Measurements from ENCODE around the gene RORB. TPM values are rescaled to one million over a fixed set of nuclear protein-coding genes. Genes with fewer than 3 reads are reported as not detected.
A peak's percentile ranks its signal among the peaks of the same experiment; 100 is the strongest.

RORB gene
- 0.02 TPM for polyA plus RNA-seq (2013, experiment 1 of 2; ENCODE audit: insufficient read length)
- polyA plus RNA-seq (2013, experiment 2 of 2; ENCODE audit: insufficient read length) = 0.05 TPM

GRCh38 chr9:74496819-74497747, at the start of gene RORB:
TSS of gene RORB (plus strand) at chr9:74497335. CDS start at chr9:74497977, 642 bp downstream.
- DNase-seq = peak; percentile 33

- no peak for DNase-seq
These were observed 49.5 kb upstream of the RORB start for GRCh38 chr9:74447451-74448193.

DNA sequence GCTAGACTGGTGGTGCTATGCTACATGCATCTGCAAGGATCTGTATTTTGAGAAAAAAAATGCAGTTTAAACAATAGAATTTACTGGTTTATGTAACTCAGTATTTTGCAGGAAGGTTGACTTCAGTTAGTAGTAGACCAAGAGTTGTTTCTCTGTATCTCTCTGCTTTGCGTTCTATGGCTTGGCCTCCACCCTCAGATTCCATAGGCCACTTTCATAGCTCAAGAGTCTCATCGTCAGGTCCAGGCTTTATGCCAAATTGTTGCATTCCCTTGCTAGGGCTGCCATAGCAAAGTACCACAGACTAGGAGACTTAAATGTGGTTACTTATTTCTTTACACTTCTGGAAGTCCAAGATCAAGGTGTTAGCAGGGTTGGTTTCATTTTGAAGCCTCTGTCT, 48.1 kb upstream of the RORB start:
- no peak for DNase-seq

GRCh38 chr9:74458832-74459231, 38.3 kb upstream of the RORB start:
- no peak for DNase-seq

DNA sequence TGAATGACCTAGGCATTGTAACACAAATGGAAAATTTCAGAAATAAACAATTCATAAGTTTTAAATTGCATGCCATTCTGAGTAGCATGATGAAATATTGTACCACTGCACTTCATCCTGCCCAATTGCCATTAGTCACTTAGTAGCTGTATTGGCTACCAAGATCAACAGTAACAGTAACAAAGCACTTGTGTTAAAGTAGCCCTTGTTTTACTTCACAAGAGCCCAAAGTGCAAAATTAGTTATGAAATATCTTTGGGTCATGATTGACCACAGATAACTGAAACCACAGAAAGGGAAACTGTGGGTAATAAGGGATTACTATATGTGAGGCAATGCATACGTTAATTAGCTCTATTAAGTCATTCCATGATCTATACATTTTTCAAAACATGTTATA, 33.3 kb upstream of the RORB start:
- DNase-seq = no peak

DNA sequence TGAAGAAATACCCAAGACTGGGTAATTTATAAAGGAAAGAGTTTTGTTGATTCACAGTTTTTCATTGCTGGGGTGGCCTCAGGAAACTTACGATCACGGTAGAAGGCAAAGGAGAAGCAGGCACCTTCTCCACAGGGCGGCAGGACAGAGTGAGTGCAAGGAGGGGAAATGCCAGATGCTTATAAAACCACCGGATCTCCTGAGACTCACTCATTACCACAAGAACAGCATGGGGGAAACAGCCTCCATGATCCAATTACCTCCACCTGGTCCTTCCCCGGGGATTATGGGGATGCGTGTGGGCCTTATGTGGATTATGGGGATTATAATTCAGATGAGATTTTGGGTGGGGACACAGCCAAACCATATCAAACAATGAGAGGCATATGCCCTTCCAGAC, 18.5 kb upstream of the RORB start:
- no peak for DNase-seq

- DNase-seq = no peak
These were observed 17.4 kb upstream of the RORB start for GRCh38 chr9:74479711-74480110.

GRCh38 chr9:74487395-74487794, 9.7 kb upstream of the RORB start:
- DNase-seq = no peak

- no peak for DNase-seq
These were observed 3.6 kb upstream of the RORB start for GRCh38 chr9:74493512-74493911.

DNA sequence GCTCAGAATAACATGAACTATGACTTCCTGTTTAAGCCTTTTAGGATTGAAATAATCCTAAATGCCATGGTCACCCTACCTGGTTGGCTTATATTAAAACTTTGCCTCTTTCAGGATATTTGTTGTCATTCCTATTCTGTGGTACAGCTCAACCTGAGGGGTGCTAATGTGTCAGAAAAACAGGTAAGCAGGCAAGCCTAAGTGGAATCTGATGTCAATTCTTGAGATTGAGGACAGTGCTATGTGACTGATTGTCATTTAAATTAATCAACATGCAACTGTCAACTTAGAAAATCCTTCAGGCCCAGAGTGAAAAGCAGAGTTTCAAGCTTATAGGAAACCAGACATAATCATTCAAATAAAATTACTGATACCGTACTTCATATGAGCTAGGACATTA, 2.6 kb upstream of the RORB start:
- DNase-seq = no peak

DNA sequence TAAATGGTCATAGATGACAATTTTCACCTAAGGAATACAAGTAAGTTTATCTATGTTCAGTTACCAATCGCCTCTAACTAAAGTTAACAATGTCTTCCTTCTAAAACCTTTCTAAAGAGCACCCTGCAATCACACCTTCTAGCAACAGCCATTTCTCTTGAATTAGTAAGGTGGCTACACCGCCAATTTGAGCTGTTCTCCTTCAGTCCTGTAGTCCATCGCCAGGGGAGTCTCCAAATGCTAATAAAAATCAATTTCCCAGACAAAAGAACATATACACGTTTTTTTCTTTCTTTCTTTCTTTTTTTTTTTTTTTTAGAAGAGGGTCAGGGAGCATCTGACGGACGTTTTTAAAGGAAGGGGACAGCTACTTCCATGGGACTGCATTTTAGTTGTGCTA, 729 bp upstream of the RORB start:
- DNase-seq = no peak

DNA sequence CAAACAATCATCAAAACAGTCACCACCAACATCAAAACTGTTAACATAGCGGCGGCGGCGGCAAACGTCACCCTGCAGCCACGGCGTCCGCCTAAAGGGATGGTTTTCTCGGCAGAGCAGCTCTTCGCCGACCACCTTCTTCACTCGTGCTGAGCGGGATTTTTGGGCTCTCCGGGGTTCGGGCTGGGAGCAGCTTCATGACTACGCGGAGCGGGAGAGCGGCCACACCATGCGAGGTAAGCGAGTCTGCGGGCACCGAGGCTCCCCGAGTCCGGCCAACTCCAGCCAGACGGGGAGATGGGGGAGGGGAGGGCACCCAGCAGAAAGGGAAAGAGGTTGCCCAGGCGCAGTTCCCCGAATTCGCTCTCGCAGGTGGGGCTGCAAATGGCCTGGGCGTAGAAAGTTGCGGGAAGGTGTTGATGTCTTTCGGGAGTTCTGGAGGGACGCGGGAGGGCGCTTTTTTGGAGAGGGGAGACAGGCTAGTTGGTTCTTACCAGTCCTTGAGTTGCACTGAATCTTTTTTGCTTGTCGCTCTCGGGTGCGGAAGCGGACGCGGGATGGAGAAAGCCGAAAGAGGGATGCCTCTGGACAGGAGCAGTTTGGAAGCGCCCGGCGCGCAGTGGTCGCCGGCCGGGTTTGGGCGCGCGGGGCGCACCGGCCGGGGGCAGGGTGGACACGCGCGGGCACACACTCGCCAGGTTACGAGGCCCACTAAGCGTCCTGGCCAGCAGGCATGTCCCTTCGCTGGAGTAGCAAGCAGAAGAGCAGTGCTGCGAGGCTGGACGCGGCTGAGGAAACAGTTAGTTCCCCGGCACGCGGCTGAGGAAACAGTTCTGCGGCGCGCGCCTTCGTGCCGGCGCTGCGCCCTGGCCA, 849 bp downstream of the RORB start:
- peak; percentile 5 for DNase-seq

DNA sequence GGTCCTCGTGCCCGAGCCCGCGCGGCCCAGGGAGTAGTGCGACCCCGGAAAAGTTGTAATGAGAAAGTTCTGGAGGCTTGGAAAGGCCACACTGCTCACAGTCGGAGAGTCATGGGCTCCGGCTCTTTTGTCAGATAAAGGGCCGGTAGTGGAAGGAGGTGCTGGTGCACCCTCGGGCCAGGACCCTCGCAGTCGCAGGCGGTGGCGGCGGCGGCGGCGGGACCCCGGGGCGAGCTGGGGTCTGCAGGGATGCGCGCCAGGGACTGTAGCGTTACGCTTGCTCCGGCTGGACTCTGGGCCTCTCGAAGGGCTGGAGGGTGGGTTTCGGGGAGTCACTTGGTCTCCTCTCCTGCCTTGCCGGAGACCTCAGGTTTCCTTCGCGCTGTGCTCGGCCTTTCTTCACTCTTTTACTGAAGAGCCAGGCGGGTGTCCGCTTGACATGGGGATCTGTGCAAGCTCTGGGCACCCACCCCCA, 1.5 kb downstream of the RORB start:
- no peak for DNase-seq

GRCh38 chr9:74499111-74499601, 2.0 kb downstream of the RORB start:
- no peak for DNase-seq

DNA sequence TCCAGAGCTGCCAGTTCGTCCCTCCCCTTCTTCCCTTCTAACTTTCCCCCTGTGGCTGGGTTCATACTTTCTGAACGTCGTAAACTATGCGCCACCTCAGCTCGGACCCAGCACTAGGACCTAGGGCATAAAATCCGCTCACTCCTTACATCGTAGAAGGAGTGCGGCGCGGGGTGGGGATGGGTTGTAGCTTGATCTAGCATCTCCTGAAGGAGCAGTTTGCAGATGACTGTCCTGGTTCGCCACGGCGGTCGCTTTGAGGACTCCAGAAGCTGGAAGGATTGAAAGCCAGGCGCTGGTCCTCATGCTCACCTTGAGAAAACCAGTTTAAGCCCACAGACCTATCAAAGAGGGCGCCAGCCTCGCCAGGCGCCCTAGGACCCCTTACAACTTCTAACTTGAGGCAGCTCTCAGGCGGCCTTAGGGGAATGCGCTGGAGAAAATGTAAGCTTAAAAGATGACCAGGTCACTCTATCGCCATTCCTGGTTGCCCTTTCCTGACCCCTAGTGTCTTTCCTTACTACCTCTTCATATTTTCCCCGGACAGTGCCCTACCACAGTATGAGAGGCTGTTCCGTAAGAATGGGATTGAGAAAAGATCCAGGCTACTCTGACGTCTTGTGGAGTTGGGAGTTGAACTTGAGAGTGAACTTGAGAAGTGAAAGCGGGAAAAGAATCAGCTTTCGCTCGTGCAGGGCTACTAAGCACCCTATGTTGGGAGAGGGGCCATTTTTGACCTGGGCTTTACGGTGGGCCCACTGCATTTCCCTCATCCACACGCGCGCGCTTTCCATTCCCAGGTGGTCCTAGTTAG, 2.8 kb downstream of the RORB start:
- DNase-seq = no peak

- no peak for DNase-seq
These were observed 3.4 kb downstream of the RORB start for GRCh38 chr9:74500584-74500924.

GRCh38 chr9:74501570-74501969, 4.4 kb downstream of the RORB start:
- DNase-seq = no peak

GRCh38 chr9:74503219-74503618, 6.1 kb downstream of the RORB start:
- no peak for DNase-seq

DNA sequence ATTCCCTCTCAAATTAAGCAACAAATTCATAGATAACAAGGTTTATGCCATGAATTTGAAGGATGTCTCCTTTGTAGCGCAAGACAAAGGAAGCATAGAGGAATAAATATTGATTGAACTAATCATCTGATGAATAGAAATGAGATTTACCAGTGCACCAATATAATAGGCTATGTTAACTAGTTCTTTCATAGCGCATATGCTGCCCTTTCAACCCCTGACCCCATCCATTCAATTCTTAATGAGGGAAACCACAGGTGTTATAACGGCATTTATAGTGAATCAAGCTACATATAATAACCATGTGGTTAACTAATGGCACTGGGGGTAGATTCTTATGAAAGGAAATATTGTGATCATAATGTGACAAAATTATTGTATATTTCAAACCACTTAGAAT, 6.5 kb downstream of the RORB start:
- no peak for DNase-seq

GRCh38 chr9:74511333-74511732, 14.2 kb downstream of the RORB start:
- DNase-seq = no peak

DNA sequence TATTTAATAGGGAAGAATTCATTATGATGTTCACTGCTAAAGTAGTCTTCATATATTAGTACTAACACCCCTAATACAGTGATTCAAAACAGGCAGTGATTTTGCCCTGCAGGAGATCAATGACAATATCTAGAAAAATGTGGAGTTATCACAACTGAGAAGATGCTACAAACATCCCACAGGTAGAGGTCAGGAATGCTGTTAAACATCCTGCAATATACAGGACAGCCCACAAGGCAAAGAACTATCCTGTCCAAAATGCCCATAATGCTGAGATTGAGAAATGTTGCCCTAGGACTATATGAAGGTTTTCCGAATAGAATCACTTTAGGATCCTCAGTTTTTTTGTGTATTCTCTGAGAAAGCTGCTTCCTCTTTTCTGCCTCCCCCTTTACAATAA, 15.3 kb downstream of the RORB start:
- DNase-seq = no peak

- no peak for DNase-seq
These were observed 16.1 kb downstream of the RORB start for GRCh38 chr9:74513221-74513620.

All from fibroblast of skin of scalp (primary cell).